Measurements from ENCODE around the gene CEP290. TPM values are rescaled to one million over a fixed set of nuclear protein-coding genes. Genes with fewer than 3 reads are reported as not detected.

Gene CEP290
- total and polyA plus RNA-seq, 8 donors, result 10.8 to 36.4 (median 31.0) TPM

DNA sequence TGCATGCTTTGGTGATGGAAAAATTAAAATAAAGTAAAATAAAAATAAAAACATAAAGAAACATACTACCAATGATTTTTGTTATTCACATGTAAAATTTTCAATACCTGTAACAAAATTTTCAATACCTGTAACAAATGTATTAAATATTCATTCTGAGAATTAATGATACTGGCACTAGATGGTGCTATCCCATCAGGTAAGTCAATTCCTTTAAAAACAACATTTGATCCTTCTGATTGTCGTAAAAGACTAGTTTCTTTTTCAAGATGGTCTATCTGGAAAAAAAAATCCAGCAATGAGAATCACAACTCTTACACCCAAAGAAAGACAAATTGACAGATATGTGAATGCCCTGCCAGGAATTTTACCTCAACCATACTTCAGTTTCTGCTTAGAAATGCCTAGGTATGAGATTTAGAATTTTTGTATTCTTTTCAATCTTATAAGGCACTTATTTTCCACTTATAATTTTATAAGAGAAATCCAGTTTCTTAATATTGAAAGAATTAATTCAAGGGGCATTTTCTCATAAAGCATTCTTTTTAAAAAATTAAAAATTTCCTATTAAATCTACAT, 30.7 kb downstream of the CEP290 start:
- peaks cover 0 to 30% of the 10 kb centered on the region in 2 donors for H3K36me3 ChIP-seq
- H3K4me3 ChIP-seq, result no peak overlapping the region

DNA sequence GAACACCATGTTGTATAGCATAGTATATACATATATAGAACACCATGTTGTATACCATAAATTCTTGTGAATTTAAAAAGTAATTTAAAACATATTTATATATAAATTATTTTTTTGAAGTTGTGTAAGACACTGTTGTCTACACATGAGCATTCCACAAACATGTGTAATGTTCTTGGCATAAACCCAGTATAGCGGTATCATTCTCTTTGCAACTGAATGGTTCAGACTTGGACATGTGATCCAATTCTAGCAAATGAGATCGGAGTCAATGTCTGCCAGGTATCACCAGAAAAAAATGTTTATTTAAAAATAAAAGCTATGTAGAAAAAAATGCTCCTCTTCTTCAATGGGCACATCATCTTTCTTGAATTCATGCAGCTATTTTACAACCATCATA, 33.9 kb downstream of the CEP290 start:
- H3K27me3 ChIP-seq, result no peaks in the 10 kb centered on the region
- ATAC-seq (no peak), DNase-seq (no peak)
- TF ChIP-seq, protein P1, sequence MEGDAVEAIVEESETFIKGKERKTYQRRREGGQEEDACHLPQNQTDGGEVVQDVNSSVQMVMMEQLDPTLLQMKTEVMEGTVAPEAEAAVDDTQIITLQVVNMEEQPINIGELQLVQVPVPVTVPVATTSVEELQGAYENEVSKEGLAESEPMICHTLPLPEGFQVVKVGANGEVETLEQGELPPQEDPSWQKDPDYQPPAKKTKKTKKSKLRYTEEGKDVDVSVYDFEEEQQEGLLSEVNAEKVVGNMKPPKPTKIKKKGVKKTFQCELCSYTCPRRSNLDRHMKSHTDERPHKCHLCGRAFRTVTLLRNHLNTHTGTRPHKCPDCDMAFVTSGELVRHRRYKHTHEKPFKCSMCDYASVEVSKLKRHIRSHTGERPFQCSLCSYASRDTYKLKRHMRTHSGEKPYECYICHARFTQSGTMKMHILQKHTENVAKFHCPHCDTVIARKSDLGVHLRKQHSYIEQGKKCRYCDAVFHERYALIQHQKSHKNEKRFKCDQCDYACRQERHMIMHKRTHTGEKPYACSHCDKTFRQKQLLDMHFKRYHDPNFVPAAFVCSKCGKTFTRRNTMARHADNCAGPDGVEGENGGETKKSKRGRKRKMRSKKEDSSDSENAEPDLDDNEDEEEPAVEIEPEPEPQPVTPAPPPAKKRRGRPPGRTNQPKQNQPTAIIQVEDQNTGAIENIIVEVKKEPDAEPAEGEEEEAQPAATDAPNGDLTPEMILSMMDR (IDR thresholded peaks at IDR 0.05), result no peak
- intact Hi-C loops (cut with DNase I), result no loop called here
- no peak overlapping the region for H3K27ac ChIP-seq
- H3K4me1 ChIP-seq, result no peaks in the 10 kb centered on the region
- H3K36me3 ChIP-seq, result peaks cover 0 to 32% of the 10 kb centered on the region in 2 donors
- H3K9me3 ChIP-seq, result no peaks in the 10 kb centered on the region
- H3K4me3 ChIP-seq, result no peak overlapping the region

More for the DNA sequence above, 30.7 kb downstream of the CEP290 start:
- TF ChIP-seq, protein P1 (IDR thresholded peaks at IDR 0.05), result peak in 1 of 2 donors; percentile 43
- peak in 1 of 4 donors; percentile 38 for DNase-seq
- Histone ChIP-seq H3K27me3 (no peaks in the 10 kb centered on the region), H3K9me3 (no peaks in the 10 kb centered on the region), H3K27ac (no peak overlapping the region), H3K4me1 (no peaks in the 10 kb centered on the region)
- peak; percentile 70 for ATAC-seq
- intact Hi-C loops (cut with DNase I), result no loop called here

DNA sequence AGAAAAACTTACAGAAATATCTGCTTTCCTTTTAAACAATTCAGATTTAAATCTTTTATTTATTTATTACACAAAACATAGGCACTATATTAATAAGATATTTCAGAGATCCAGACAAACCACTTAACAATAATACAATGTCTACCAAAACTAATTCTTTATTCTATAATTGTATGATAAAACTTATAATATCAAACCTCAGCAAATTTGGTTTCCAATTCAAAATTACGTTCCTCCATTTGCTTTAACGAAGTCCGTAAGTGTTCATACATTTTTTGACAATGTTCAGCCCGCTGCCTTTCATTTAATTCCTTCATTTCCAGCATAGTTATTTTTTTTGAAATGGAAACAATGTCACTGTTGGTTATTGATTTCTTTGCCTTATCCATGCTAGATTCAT, 48.3 kb downstream of the CEP290 start:
- no peaks in the 10 kb centered on the region for H3K27me3 ChIP-seq
- TF ChIP-seq, protein P1 (IDR thresholded peaks at IDR 0.05), result no peak
- no peak for DNase-seq

DNA sequence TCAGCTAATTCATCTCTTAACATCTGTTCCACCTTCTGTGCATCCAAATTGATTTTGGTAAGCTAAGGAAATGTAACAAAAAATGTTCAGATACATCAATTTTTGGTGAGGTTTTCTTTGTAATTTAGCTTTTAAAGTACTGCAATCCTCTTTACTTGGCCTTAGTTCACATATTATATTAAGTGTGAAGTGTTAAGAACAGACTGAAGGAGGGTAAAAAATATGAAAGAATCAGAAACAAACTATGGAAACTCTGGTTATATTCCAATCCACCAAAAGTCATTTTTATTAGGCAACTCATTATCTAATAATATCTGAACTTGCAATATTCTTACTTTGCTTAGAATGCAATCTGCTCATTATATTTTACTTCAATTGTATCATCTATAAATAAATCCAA, 49.1 kb downstream of the CEP290 start:
- TF ChIP-seq, protein P1 (IDR thresholded peaks at IDR 0.05), result no peak
- peaks cover 0 to 23% of the 10 kb centered on the region in 2 donors for H3K36me3 ChIP-seq
- no peak overlapping the region for H3K4me3 ChIP-seq
- no peaks in the 10 kb centered on the region for H3K9me3 ChIP-seq
- H3K27ac ChIP-seq, result no peak overlapping the region
- intact Hi-C loops (cut with DNase I), result no loop called here
- H3K4me1 ChIP-seq, result no peaks in the 10 kb centered on the region
- H3K27me3 ChIP-seq, result no peaks in the 10 kb centered on the region
- no peak for ATAC-seq
- DNase-seq, result peak in 2 of 4 donors; percentile 21 to 30

More for the DNA sequence above, 48.3 kb downstream of the CEP290 start:
- intact Hi-C loops (cut with DNase I), result no loop called here
- Histone ChIP-seq H3K9me3 (no peaks in the 10 kb centered on the region), H3K36me3 (peaks cover 0 to 19% of the 10 kb centered on the region in 2 donors), H3K4me1 (no peaks in the 10 kb centered on the region), H3K4me3 (no peak overlapping the region), H3K27ac (no peak overlapping the region)
- no peak for ATAC-seq

DNA sequence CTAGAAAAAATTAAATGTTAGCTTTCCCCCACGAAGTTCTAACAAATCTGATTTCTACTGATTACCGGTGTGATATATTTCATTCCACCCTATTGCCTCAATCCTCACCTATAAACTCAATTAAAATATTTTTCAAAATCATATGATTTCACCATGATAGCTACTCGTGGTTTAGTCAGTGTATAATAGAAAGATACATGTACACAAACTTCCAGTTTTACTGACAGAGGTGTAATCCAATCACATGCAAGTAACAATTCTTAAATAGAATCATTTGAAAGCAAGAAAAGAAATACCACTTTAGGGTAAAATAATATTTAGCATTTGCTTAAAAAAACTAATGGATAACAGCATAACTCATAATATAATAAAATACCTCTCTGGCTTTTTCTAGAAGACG, 57.7 kb downstream of the CEP290 start:
- TF ChIP-seq, protein P1 (IDR thresholded peaks at IDR 0.05), result no peak
- no peak for ATAC-seq
- H3K36me3 ChIP-seq, result peaks cover 0 to 45% of the 10 kb centered on the region in 2 donors

More for the DNA sequence above, 57.7 kb downstream of the CEP290 start:
- no peak overlapping the region for H3K4me3 ChIP-seq
- no peaks in the 10 kb centered on the region for H3K4me1 ChIP-seq
- no peaks in the 10 kb centered on the region for H3K9me3 ChIP-seq
- DNase-seq, result no peak
- intact Hi-C loops (cut with DNase I), result no loop called here
- H3K27ac ChIP-seq, result no peak overlapping the region
- no peaks in the 10 kb centered on the region for H3K27me3 ChIP-seq

Measured in left lung (tissue), 10 donors.